Right lobe of liver (tissue), 4 donors: Measurements from ENCODE around the gene KCNK13.

Experiments
- CTCF ChIP-seq, 4 donors: fragments of 200-600 bp in 3 of 4; fragments of 450-650 bp in 1 of 4; IDR thresholded peaks; one replicate each; pipeline versions ENCODE4 v1.5.1 to v1.8.0; 2016 to 2022; ENCODE audit warnings: antibody characterized with exemption in 4 of 4, mild to moderate bottlenecking in 2 of 4
- POLR2A ChIP-seq: fragments of 450-650 bp; IDR thresholded peaks from one replicate; pipeline ENCODE4 v1.6.1; 2017; ENCODE audit warnings: antibody characterized with exemption, mild to moderate bottlenecking
- donor health status: DM: no; HTN: no; CAD: no.
- donor health status: DM: no; HTN: no; CAD: no.
- donor health status: DM: no; HTN: yes; CAD: no.

- TF ChIP-seq CTCF (IDR thresholded peaks at IDR 0.05) (no peak), POLR2A (no peak)
These were observed 142.7 kb downstream of the KCNK13 start for GRCh38 chr14:90204516-90204915.
